Activated CD8-positive, alpha-beta memory T cell treated with anti-CD3 and anti-CD28 coated beads for 4 hours (primary cell): ENCODE data around the gene ETFA.
"Not testable (repeated sequence)": the region's sequence is repeated elsewhere in the genome, so short reads cannot be mapped to it uniquely, and the experiment has no call there.

Experiments
- DNase-seq, 2 donors: peaks; one replicate each; pipeline ENCODE4 v3.0.0-alpha.2; 2020; ENCODE audit warnings: low read depth in 2 of 2

The ETFA gene

GRCh38 chr15:76327191-76328105, 16.2 kb upstream of the ETFA start:
- no peak for DNase-seq

- no peak for DNase-seq
Measured at GRCh38 chr15:76325704-76326103, 14.4 kb upstream of the ETFA start.

GRCh38 chr15:76324066-76324465, 12.8 kb upstream of the ETFA start:
- DNase-seq: no peak

- no peak for DNase-seq
Measured at GRCh38 chr15:76321602-76322001, 10.3 kb upstream of the ETFA start.

- DNase-seq: no peak
Measured at GRCh38 chr15:76321171-76321570, 9.9 kb upstream of the ETFA start.

- DNase-seq: no peak
Measured at GRCh38 chr15:76320012-76320411, 8.7 kb upstream of the ETFA start.

GRCh38 chr15:76313731-76314130, 2.5 kb upstream of the ETFA start:
- no peak for DNase-seq

- not testable (repeated sequence) for DNase-seq
Measured at GRCh38 chr15:76313175-76313567, 1.9 kb upstream of the ETFA start.

GRCh38 chr15:76312540-76313174, 1.4 kb upstream of the ETFA start:
- DNase-seq: no peak

- DNase-seq: no peak
Measured at GRCh38 chr15:76310475-76311099, 682 bp downstream of the ETFA start.

GRCh38 chr15:76309601-76310330, 1.5 kb downstream of the ETFA start:
- no peak for DNase-seq

- no peak for DNase-seq
Measured at GRCh38 chr15:76303909-76304308, 7.4 kb downstream of the ETFA start.

GRCh38 chr15:76299786-76300185, 11.5 kb downstream of the ETFA start:
- no peak for DNase-seq

GRCh38 chr15:76298986-76299385, 12.3 kb downstream of the ETFA start:
- DNase-seq: no peak

GRCh38 chr15:76297951-76298350, 13.3 kb downstream of the ETFA start:
- DNase-seq: not testable (repeated sequence)

- no peak for DNase-seq
Measured at GRCh38 chr15:76296849-76297248, 14.4 kb downstream of the ETFA start.

GRCh38 chr15:76294463-76294862, 16.8 kb downstream of the ETFA start:
- not testable (repeated sequence) for DNase-seq

- DNase-seq: no peak
Measured at GRCh38 chr15:76293361-76293760, 17.9 kb downstream of the ETFA start.

- DNase-seq: no peak
Measured at GRCh38 chr15:76289582-76289981, 21.7 kb downstream of the ETFA start.

GRCh38 chr15:76286271-76286879, 24.9 kb downstream of the ETFA start:
- DNase-seq: no peak

- no peak for DNase-seq
Measured at GRCh38 chr15:76285241-76285825, 25.9 kb downstream of the ETFA start.
